K562 (cell line): ENCODE measurements around the gene LRIF1. TPM values are rescaled to one million over a fixed set of nuclear protein-coding genes. Genes with fewer than 3 reads are reported as not detected.

Experiments used
- ARID1B ChIP-seq: fragments of 450-650 bp; IDR thresholded peaks from 2 replicates; pipeline ENCODE4 v1.6.1; 2016; ENCODE audit warnings: antibody characterized with exemption, mild to moderate bottlenecking, inconsistent platforms
- CHCHD3 ChIP-seq: fragments of 250-450 bp; sonication (Bioruptor Pico); IDR thresholded peaks from 2 replicates; pipeline ENCODE4 v2.1.2; 2022; ENCODE audit warnings: mild to moderate bottlenecking
- CREB3 ChIP-seq: fragments of 450-650 bp; conservative IDR thresholded peaks from 2 replicates; pipeline ENCODE4 v1.6.1; 2016; ENCODE audit warnings: missing genetic modification characterization, low read depth, mild to moderate bottlenecking, missing compliant biosample characterization, moderate library complexity
- ETV1 ChIP-seq: fragments of 450-650 bp; conservative IDR thresholded peaks from 2 replicates; pipeline ENCODE4 v1.6.1; 2016; ENCODE audit warnings: missing genetic modification characterization, control low read depth, low read depth, missing compliant biosample characterization
- HDAC1 ChIP-seq, 2 experiments: fragments of 450-650 bp; IDR thresholded peaks; 2 replicates each; pipeline ENCODE4 v1.6.1; 2016 to 2017; ENCODE audit warnings: inconsistent platforms in 1 of 2, mild to moderate bottlenecking in 1 of 2, moderate library complexity in 1 of 2
- IFI16 ChIP-seq: fragments of 250-450 bp; sonication (Bioruptor Pico); IDR thresholded peaks from 2 replicates; pipeline ENCODE4 v2.1.2; 2022; ENCODE audit warnings: mild to moderate bottlenecking, inconsistent platforms
- IRF2 ChIP-seq: sonication (generic); formaldehyde crosslinking; IDR thresholded peaks from 2 replicates; pipeline ENCODE4 v1.8.1; 2022; ENCODE audit warnings: mild to moderate bottlenecking, missing genetic modification reagents
- KLF16 ChIP-seq: IDR thresholded peaks from 2 replicates; pipeline ENCODE4 v1.6.1; 2016; ENCODE audit warnings: antibody characterized with exemption
- MCM2 ChIP-seq: fragments of 450-650 bp; IDR thresholded peaks from 2 replicates; pipeline ENCODE4 v1.6.1; 2017; ENCODE audit warnings: low read depth, mild to moderate bottlenecking
- MCM7 ChIP-seq, 2 experiments: fragments of 450-650 bp; IDR thresholded peaks; 2 replicates each; pipeline ENCODE4 v1.6.1; 2016 to 2018
- MYBL2 ChIP-seq, 2 experiments: fragments of 450-650 bp in 1 of 2; sonication (generic) in 1 of 2; formaldehyde crosslinking in 1 of 2; IDR thresholded peaks; 2 replicates each; pipeline versions ENCODE4 v1.6.1 to v1.8.1; 2017 to 2022; ENCODE audit warnings: borderline replicate concordance in 1 of 2, inconsistent platforms in 1 of 2, low read depth in 1 of 2, mild to moderate bottlenecking in 1 of 2, missing genetic modification reagents in 1 of 2, moderate library complexity in 1 of 2
- NELFE ChIP-seq: IDR thresholded peaks from 2 replicates; pipeline ENCODE4 v1.6.1; 2011; ENCODE audit warnings: mild to moderate bottlenecking; ENCODE audit not compliant: insufficient read depth, insufficient read length
- SAFB ChIP-seq: fragments of 200-400 bp; formaldehyde crosslinking; IDR thresholded peaks from 2 replicates; pipeline ENCODE4 v1.6.1; 2017; ENCODE audit warnings: low read depth, low read length, borderline replicate concordance
- STAT6 ChIP-seq: sonication (generic); formaldehyde crosslinking; IDR thresholded peaks from 2 replicates; pipeline ENCODE4 v1.8.1; 2023; ENCODE audit warnings: mild to moderate bottlenecking, missing genetic modification reagents
- TCF3 ChIP-seq: sonication (generic); formaldehyde crosslinking; IDR thresholded peaks from 2 replicates; pipeline ENCODE4 v1.4.0; 2020; ENCODE audit warnings: mild to moderate bottlenecking, missing genetic modification reagents
- TOE1 ChIP-seq, 2 experiments: fragments of 450-650 bp in 1 of 2; sonication (generic) in 1 of 2; formaldehyde crosslinking in 1 of 2; IDR thresholded peaks; 2 replicates each; pipeline versions ENCODE4 v1.7.1 to v1.8.0; 2016 to 2022; ENCODE audit warnings: borderline replicate concordance in 2 of 2, mild to moderate bottlenecking in 2 of 2, antibody characterized with exemption in 1 of 2, inconsistent platforms in 1 of 2, low read depth in 1 of 2, missing genetic modification reagents in 1 of 2, moderate library complexity in 1 of 2
- ZNF224 ChIP-seq: sonication (generic); formaldehyde crosslinking; IDR thresholded peaks from 2 replicates; pipeline ENCODE4 v1.8.0; 2022; ENCODE audit warnings: mild to moderate bottlenecking, missing genetic modification reagents
- ZNF274 ChIP-seq: IDR thresholded peaks from 2 replicates; pipeline ENCODE4 v1.6.1; 2011; ENCODE audit warnings: low read depth, mild to moderate bottlenecking, low read length, moderate library complexity, borderline replicate concordance
- ZNF316 ChIP-seq: fragments of 450-650 bp; IDR thresholded peaks from 2 replicates; pipeline ENCODE4 v1.6.1; 2016
- ZNF518B ChIP-seq: fragments of 250-450 bp; sonication (Bioruptor Pico); IDR thresholded peaks from 2 replicates; pipeline ENCODE4 v1.5.0; 2021; ENCODE audit warnings: mild to moderate bottlenecking, moderate library complexity
- ZNF589 ChIP-seq: fragments of 200-800 bp; sonication (Bioruptor generic); IDR thresholded peaks from 2 replicates; pipeline ENCODE4 v1.6.1; 2016; ENCODE audit warnings: low read depth, missing genetic modification characterization, missing compliant biosample characterization
- ZNF77 ChIP-seq: fragments of 250-450 bp; sonication (Bioruptor Pico); IDR thresholded peaks from 2 replicates; pipeline ENCODE4 v1.5.0; 2020
- polyA plus RNA-seq, 8 experiments: library from polyadenylated mRNA; depleted of rRNA in 4 of 8; stranded (reverse) in 5 of 8; unstranded in 3 of 8; fragments of >200 nt; fragmentation: Nextera tagmentation in 2 of 8; fragmentation: Illumina TruSeq in 1 of 8; extraction: Ambion mirVana in 2 of 8; extraction: Trizol in 1 of 8; gene quantifications; 2 replicates each; pipeline versions ENCODE4 v1.2.1 to v1.2.3, GENCODE V29; 2011 to 2014; ENCODE audit warnings: inconsistent platforms in 1 of 8, missing spikeins in 1 of 8
- total RNA-seq, 7 experiments: library from RNA; depleted of rRNA in 6 of 7; stranded (reverse); fragments of >200 nt in 6 of 7; fragmentation: Illumina TruSeq in 2 of 7; extraction: Trizol in 2 of 7; gene quantifications; 2 replicates each; pipeline versions ENCODE4 v1.2.1 to v1.2.3, GENCODE V29; 2011 to 2021; ENCODE audit warnings: low replicate concordance in 1 of 7

Gene LRIF1
- total and polyA plus RNA-seq, 9 of the 15 experiments (the other 6 are each of a cell fraction or from before 2014, with no cell fraction given) = 35.6 to 88.8 (median 74.1) TPM

- TF ChIP-seq STAT6 (CRISPR knock-in tag) (no peak), ZNF589 (CRISPR knock-in tag) (no peak), ZNF316 (0 out of 2 replicates have a peak, but pooled peaks have one; percentile 3), CHCHD3 (no peak), IFI16 (CRISPR knock-in tag) (no peak), TCF3 (CRISPR knock-in tag) (peak; percentile 75), NELFE (no peak), IRF2 (CRISPR knock-in tag) (no peak), ZNF518B (CRISPR knock-in tag) (no peak), SAFB (no peak), ZNF77 (no peak), HDAC1 (IDR thresholded peaks at IDR 0.05) (peak in 1 of 2 experiments; percentile 20; a peak in 1 of 4 replicates), ZNF274 (no peak), MCM2 (no peak), KLF16 (peak; percentile 66; the same call in 1 of the 2 replicates), ARID1B (peak; percentile 82), ETV1 (no peak), MYBL2 (IDR thresholded peaks at IDR 0.05; ENCODE audit: low read depth) (no peak), MYBL2 (CRISPR knock-in tag; IDR thresholded peaks at IDR 0.05; ENCODE audit: borderline replicate concordance) (no peak), TOE1 (IDR thresholded peaks at IDR 0.05; ENCODE audit: borderline replicate concordance) (no peak), TOE1 (CRISPR knock-in tag; IDR thresholded peaks at IDR 0.05; ENCODE audit: borderline replicate concordance, low read depth) (no peak), MCM7 (IDR thresholded peaks at IDR 0.05) (no peak), ZNF224 (CRISPR knock-in tag) (no peak), CREB3 (tag) (no peak)
Measured at GRCh38 chr1:110960777-110961420, 2.8 kb downstream of the LRIF1 start (continued).
